ENCODE data around the gene MAP3K5.

DNA sequence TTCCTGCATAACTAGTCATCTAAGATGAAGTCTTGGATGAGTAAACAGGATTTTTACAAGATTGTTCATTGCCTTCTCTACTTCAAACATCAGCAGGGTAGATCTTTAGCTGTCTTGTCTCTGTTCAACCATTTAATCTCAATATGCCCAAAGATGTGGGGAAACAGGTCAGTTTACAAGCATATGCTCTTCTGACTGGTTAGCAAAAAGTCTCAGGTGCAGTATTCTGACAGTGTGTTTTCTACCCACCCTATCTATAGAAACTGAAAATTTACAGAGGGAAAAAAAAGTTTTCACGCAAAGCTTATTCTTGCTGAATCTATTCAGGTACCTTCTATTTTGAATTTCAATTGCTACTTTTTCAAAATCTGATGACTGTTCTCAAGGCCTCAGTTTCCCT lies 29.0 kb downstream of the MAP3K5 start:
- TF ChIP-seq, protein P1, sequence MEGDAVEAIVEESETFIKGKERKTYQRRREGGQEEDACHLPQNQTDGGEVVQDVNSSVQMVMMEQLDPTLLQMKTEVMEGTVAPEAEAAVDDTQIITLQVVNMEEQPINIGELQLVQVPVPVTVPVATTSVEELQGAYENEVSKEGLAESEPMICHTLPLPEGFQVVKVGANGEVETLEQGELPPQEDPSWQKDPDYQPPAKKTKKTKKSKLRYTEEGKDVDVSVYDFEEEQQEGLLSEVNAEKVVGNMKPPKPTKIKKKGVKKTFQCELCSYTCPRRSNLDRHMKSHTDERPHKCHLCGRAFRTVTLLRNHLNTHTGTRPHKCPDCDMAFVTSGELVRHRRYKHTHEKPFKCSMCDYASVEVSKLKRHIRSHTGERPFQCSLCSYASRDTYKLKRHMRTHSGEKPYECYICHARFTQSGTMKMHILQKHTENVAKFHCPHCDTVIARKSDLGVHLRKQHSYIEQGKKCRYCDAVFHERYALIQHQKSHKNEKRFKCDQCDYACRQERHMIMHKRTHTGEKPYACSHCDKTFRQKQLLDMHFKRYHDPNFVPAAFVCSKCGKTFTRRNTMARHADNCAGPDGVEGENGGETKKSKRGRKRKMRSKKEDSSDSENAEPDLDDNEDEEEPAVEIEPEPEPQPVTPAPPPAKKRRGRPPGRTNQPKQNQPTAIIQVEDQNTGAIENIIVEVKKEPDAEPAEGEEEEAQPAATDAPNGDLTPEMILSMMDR (conservative IDR thresholded peaks at IDR 0.05 in 1 of 2, IDR thresholded peaks at IDR 0.05 in 1 of 2; ENCODE audit: low read depth in 1 of 2, low read length in 2 of 2): no peak
- TF ChIP-seq EZH2 (IDR thresholded peaks at IDR 0.05; ENCODE audit: low read length, missing control alignments): no peak
